ENCODE results near the gene EIF4A3.

EIF4A3 gene

GRCh38 chr17:80147035-80147822 lies at the start of gene EIF4A3:
EIF4A3 (minus strand) TSS chr17:80147128; CDS start chr17:80146961, 167 bp downstream.
- Mint-ChIP-seq H3K27ac (peak within 1 kb of the TSS; percentile 97 to 98 (median 98)), H3K27me3 (ENCODE audit: low read depth) (peaks cover 3% of the 10 kb centered on the region), H3K36me3 (ENCODE audit: low read depth) (peaks cover 16% of the 10 kb centered on the region), H3K4me1 (peaks cover 32% of the 10 kb centered on the region), H3K4me3 (peak within 1 kb of the TSS; percentile 83 to 98 (median 97)), H3K9me3 (no peaks in the 10 kb centered on the region)
- no peak for TF ChIP-seq CTCF (IDR thresholded peaks at IDR 0.05; ENCODE audit: unreplicated experiment in 3 of 3)

GRCh38 chr17:80196652-80197051 lies 49.7 kb upstream of the EIF4A3 start:
- TF ChIP-seq CTCF (IDR thresholded peaks at IDR 0.05; ENCODE audit: unreplicated experiment in 3 of 3): no peak
- peaks cover 9% of the 10 kb centered on the region for H3K27me3 Mint-ChIP-seq (ENCODE audit: low read depth)
- H3K27ac Mint-ChIP-seq: no peak overlapping the region
- H3K36me3 Mint-ChIP-seq (ENCODE audit: low read depth): no peaks in the 10 kb centered on the region
- peaks cover 16% of the 10 kb centered on the region for H3K4me1 Mint-ChIP-seq
- H3K9me3 Mint-ChIP-seq: no peaks in the 10 kb centered on the region
- H3K4me3 Mint-ChIP-seq: no peak overlapping the region

GRCh38 chr17:80195671-80196529 lies 49.0 kb upstream of the EIF4A3 start:
- peak overlapping the region in 2 of 3 experiments; percentile 60 to 65 for H3K27ac Mint-ChIP-seq
- no peak overlapping the region for H3K4me3 Mint-ChIP-seq
- no peaks in the 10 kb centered on the region for H3K9me3 Mint-ChIP-seq
- H3K4me1 Mint-ChIP-seq: peaks cover 19% of the 10 kb centered on the region
- H3K36me3 Mint-ChIP-seq (ENCODE audit: low read depth): no peaks in the 10 kb centered on the region
- peaks cover 9% of the 10 kb centered on the region for H3K27me3 Mint-ChIP-seq (ENCODE audit: low read depth)
- peak; percentile 77 to 86 (median 78) for TF ChIP-seq CTCF (IDR thresholded peaks at IDR 0.05; ENCODE audit: unreplicated experiment in 3 of 3)

- Mint-ChIP-seq H3K27ac (no peak overlapping the region), H3K9me3 (no peaks in the 10 kb centered on the region), H3K27me3 (ENCODE audit: low read depth) (peaks cover 9% of the 10 kb centered on the region), H3K36me3 (ENCODE audit: low read depth) (no peaks in the 10 kb centered on the region), H3K4me3 (no peak overlapping the region), H3K4me1 (peaks cover 19% of the 10 kb centered on the region)
- TF ChIP-seq CTCF (IDR thresholded peaks at IDR 0.05; ENCODE audit: unreplicated experiment in 3 of 3): no peak
Observed at GRCh38 chr17:80195141-80195540, 48.2 kb upstream of the EIF4A3 start.

- Mint-ChIP-seq H3K36me3 (ENCODE audit: low read depth) (no peaks in the 10 kb centered on the region), H3K9me3 (no peaks in the 10 kb centered on the region), H3K4me3 (no peak overlapping the region), H3K27ac (peak overlapping the region in 1 of 3 experiments; percentile 64), H3K27me3 (ENCODE audit: low read depth) (peaks cover 20% of the 10 kb centered on the region), H3K4me1 (peaks cover 10% of the 10 kb centered on the region)
- no peak for TF ChIP-seq CTCF (IDR thresholded peaks at IDR 0.05; ENCODE audit: unreplicated experiment in 3 of 3)
Observed at GRCh38 chr17:80191865-80192661, 45.1 kb upstream of the EIF4A3 start.

All from nephron (organoid).